HG02943 (cell line): ENCODE results near the gene SCUBE2.
"Not testable (repeated sequence)": the region's sequence is repeated elsewhere in the genome, so short reads cannot be mapped to it uniquely, and the experiment has no call there.

Experiments used
- ATAC-seq: cut with Tn5 transposase; IDR thresholded peaks from one replicate; pipeline ENCODE4 v1.9.1; 2021; ENCODE audit warnings: mild to moderate bottlenecking, low read depth, moderate library complexity; ENCODE audit not compliant: unreplicated experiment

SCUBE2 gene

GRCh38 chr11:9109858-9110731 is 18.7 kb upstream of the SCUBE2 start:
- no peak for ATAC-seq

GRCh38 chr11:9104580-9104979 is 13.2 kb upstream of the SCUBE2 start:
- ATAC-seq = no peak

DNA sequence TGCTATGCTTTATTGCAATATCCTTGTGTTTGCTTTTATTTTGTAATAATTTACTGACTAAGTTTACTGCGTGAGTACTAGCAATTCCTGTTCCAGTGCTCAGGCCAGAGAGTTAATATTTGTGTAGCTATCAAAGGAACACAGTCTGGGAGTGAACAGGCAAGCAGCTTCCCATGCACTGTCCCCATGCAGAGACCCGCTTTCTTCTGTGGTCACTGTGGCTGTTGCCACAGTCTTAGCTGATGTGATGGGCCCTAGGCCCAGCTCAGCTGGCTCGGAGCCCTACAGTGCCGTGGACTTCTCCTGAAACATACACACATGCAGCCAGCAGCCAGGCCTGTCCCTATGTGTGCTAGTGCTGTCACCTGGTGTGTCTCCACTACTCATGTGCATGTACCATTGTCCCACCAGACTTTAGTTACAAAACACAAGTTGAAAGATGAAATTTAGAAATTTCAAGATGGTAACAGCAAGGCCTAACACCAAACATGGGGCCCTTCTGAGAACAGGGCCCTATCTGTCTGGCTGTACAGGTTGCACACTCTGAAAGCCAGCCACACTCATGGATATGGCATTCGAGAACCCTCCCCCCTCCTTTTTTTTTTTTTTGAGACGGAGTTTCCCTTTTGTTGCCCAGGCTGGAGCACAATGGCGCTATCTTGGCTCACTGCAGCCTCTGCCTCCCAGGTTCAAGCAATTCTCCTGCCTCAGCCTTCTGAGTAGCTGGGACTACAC is 12.3 kb upstream of the SCUBE2 start:
- ATAC-seq = no peak

- no peak for ATAC-seq
Measured at GRCh38 chr11:9099617-9100016, 8.2 kb upstream of the SCUBE2 start.

DNA sequence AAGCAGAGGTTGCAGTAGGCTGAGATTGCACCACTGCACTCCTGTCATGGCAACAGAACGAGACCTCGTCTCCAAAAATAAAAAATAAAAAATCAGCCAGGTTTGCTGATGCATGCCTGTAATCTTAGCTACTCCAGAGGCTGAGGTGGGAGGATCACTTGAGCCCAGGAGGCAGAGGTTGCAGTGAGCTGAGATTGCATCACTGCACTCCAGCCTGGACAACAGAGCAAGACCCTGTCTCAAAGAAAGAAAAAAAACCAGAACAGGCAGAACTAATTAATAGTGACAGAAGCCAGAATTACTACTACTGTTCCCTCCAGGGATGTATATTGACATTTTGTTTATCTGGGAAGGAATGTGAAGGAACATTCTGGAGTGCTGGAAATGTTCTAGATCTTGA is 7.1 kb upstream of the SCUBE2 start:
- ATAC-seq = not testable (repeated sequence)

GRCh38 chr11:9097186-9097943 is 6.0 kb upstream of the SCUBE2 start:
- not testable (repeated sequence) for ATAC-seq

DNA sequence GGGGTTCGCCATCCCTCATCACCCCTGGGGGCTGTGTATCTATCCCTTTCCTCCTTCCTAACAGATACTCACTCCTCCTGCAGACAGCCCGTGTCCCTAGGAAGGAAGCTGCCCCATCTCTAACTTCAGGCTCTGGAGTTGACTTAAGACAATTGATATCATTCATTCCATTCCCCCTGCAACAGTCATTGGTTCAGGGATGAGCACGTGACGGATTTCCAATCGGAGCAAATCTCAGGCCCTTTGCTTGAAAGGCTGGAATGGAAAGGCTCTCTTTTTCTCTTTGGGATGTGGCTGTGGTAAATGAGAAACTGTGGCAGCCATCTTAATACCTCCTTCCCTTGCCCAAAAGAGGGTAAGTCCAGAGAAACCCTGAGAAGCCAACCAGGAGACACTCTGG is 5.0 kb upstream of the SCUBE2 start:
- ATAC-seq = no peak

- no peak for ATAC-seq
Measured at GRCh38 chr11:9095421-9095820, 4.0 kb upstream of the SCUBE2 start.

DNA sequence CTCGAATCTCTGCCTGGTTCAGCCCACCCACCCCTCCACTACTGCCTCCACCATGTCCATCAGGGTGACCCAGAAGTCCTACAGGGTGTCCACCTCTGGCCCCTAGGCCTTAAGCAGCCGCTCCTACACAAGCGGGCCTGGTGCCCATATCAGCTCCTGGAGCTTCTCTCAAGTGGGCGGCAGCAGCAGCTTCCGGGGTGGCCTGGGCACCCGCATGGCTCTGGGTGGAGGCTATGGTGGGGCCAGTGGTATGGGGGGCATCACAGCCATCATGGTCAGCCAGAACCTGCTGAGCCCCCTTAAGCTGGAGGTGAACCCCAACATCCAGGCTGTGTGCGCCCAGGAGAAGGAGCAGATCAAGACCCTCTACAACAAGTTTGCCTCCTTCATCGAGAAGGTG is 3.0 kb upstream of the SCUBE2 start:
- no peak for ATAC-seq

- ATAC-seq = no peak
Measured at GRCh38 chr11:9092853-9093778, 1.7 kb upstream of the SCUBE2 start.

GRCh38 chr11:9092072-9092471 is 673 bp upstream of the SCUBE2 start:
- no peak for ATAC-seq

DNA sequence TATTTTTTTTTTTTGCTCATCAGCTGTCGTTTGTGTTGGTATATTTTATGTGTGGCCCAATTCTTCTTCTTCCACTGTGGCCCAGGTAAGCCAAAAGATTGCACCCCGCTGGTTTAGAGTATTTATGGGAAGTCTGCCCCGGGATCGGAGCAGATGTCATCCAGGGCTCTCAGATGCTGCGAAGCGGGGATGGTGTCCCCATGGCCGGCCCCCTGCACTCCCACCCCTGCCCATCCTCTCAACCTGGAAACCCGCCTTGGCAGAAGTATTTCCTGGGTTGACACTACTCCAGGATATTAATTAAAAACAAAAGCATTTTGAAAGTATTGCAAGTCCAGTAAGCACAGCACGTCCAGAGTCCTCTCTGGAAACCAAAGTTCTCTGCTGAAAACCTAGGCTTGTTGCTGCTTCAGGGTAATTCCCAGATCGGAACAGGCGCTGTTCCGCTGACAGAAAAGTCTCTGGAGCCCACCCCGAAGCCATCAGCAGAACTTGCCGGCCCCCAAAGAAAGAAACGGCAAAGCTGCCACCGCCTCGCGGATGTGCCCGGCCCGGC is 833 bp downstream of the SCUBE2 start:
- no peak for ATAC-seq

GRCh38 chr11:9089636-9090035 is 1.8 kb downstream of the SCUBE2 start:
- no peak for ATAC-seq

DNA sequence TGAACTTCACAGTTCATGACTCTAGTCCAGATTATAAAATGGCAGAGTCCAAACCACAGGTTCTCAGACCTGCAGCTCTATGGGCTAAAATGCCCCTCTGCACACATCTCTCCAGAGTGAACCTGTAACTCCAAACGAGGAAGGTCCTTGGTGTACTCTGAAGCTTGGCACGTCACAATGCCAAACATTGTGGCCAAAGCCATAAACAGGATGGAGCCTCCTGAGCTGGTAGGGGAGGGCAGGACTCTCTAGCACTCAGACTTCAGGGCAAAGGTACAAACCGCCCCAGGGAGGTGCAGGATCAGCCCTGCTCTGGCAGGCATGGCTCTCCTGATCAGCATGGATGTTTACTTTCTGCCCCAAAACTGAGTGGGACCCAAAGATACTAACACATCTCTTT is 2.3 kb downstream of the SCUBE2 start:
- no peak for ATAC-seq

DNA sequence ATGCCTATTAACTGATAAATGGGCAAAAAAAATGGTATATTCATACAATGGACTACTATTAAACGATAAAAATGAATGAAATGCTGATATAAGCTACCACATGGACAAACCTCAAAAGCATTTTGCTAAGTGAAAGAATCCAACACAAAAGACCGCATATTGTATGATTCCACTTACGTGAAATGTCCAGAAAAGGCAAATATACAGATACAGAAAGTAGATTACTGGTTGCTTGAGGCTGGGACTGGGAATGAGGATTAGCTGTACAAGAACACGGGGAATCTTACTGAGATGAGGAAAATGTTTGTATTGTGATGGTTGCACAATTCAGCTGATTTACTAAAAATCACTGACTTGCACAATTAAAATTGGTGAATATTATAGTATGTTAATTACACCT is 8.8 kb downstream of the SCUBE2 start:
- no peak for ATAC-seq

DNA sequence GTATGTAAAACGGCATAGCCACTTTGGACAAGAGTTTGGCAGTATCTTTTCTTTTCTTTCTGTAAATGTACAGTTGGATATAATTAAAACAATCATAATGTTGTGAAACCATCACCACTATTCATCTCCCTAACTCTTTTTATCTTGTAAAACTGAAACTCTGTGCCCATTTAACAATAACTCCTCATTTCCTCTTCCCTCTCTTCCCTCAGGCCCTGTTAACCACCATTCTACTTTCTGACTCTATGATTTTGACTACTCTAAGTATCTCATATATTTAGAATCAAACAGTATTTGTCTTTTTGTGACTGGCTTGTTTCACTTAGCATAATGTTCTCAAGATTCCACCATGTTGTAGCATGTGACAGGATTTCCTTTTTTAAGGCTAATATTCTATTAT is 10.2 kb downstream of the SCUBE2 start:
- no peak for ATAC-seq

GRCh38 chr11:9078113-9079086 is 13.0 kb downstream of the SCUBE2 start:
- ATAC-seq = no peak

DNA sequence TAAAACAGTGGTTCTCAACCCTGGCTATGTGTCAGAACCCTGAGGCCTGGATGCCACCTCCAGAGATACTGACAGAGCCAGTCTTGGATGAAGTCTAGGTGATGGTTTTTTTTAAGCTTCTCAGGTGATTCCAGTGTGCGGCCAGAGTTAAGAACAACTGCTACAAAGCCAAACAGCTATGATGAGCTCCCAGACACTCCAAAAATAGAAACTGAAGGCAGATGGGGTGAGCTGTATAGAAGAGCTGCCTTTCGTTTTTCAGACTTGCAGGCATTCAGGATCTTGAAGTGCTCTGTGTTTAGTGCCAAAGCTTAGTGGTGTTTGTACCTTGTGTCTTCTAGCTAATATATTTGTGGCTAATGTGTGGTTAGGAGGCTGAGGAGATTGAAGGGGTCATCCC is 14.2 kb downstream of the SCUBE2 start:
- ATAC-seq = no peak

GRCh38 chr11:9076661-9077060 is 14.7 kb downstream of the SCUBE2 start:
- no peak for ATAC-seq
